Endothelial cell of hepatic sinusoid (primary cell): Measurements from ENCODE around the gene PCSK6.
"Not testable (repeated sequence)": the region's sequence is repeated elsewhere in the genome, so short reads cannot be mapped to it uniquely, and the experiment has no call there.

Experiments used
- in situ Hi-C: cut with HindIII; loops from 2 replicates; pipeline ENCODE4 v1.10.0; 2017; ENCODE audit warnings: low sequenced_read_pairs

PCSK6 gene

GRCh38 chr15:101368861-101369642 lies 120.5 kb downstream of the PCSK6 start:
- in situ Hi-C loops: no loop called here

GRCh38 chr15:101368086-101368780 lies 121.3 kb downstream of the PCSK6 start:
- in situ Hi-C loops: no loop called here

- in situ Hi-C loops: no loop called here
Measured at GRCh38 chr15:101366853-101367252, 122.7 kb downstream of the PCSK6 start.

GRCh38 chr15:101362986-101363566 lies 126.4 kb downstream of the PCSK6 start:
- in situ Hi-C loops: loop anchor here (5.0 kb wide), 1 partner anchor 46 kb away; no protein-coding TSS in a partner anchor

GRCh38 chr15:101362359-101362758 lies 127.1 kb downstream of the PCSK6 start:
- in situ Hi-C loops: loop anchor here (5.0 kb wide), 1 partner anchor 45 kb away; no protein-coding TSS in a partner anchor

- in situ Hi-C loops: loop anchor here (5.0 kb wide), 1 partner anchor 44 kb away; no protein-coding TSS in a partner anchor
Measured at GRCh38 chr15:101361418-101361817, 128.1 kb downstream of the PCSK6 start.

GRCh38 chr15:101359365-101359947 lies 130.1 kb downstream of the PCSK6 start:
- in situ Hi-C loops: no loop called here

GRCh38 chr15:101358895-101359294 lies 130.6 kb downstream of the PCSK6 start:
- in situ Hi-C loops: no loop called here

- in situ Hi-C loops: no loop called here
Measured at GRCh38 chr15:101357885-101358284, 131.6 kb downstream of the PCSK6 start.

GRCh38 chr15:101357333-101357732 lies 132.2 kb downstream of the PCSK6 start:
- in situ Hi-C loops: no loop called here

- in situ Hi-C loops: not testable (repeated sequence)
Measured at GRCh38 chr15:101356512-101357172, 132.9 kb downstream of the PCSK6 start.

- in situ Hi-C loops: no loop called here
Measured at GRCh38 chr15:101355678-101356464, 133.6 kb downstream of the PCSK6 start.

- in situ Hi-C loops: no loop called here
Measured at GRCh38 chr15:101354891-101355623, 134.4 kb downstream of the PCSK6 start.

- in situ Hi-C loops: no loop called here
Measured at GRCh38 chr15:101353240-101353639, 136.3 kb downstream of the PCSK6 start.

- in situ Hi-C loops: no loop called here
Measured at GRCh38 chr15:101351736-101352135, 137.8 kb downstream of the PCSK6 start.

GRCh38 chr15:101349047-101349951 lies 140.2 kb downstream of the PCSK6 start:
- in situ Hi-C loops: no loop called here

GRCh38 chr15:101348643-101349042 lies 140.9 kb downstream of the PCSK6 start:
- in situ Hi-C loops: no loop called here

- in situ Hi-C loops: no loop called here
Measured at GRCh38 chr15:101348015-101348414, 141.5 kb downstream of the PCSK6 start.
